MM.1S (cell line): Measurements from ENCODE around the gene MYEF2.

Experiments
- DNase-seq: peaks from one replicate; pipeline ENCODE4 v3.0.0-alpha.2; 2015
- H2AFZ ChIP-seq: fragments of 300-600 bp; sonication (generic); 2 replicates; pipeline ENCODE4 v1.6.0; 2016; ENCODE audit warnings: antibody characterized with exemption, low read length
- H3F3A ChIP-seq: fragments of 300-600 bp; sonication (generic); 2 replicates; pipeline ENCODE4 v1.6.1; 2016; ENCODE audit warnings: mild to moderate bottlenecking, antibody characterized with exemption, low read length, moderate library complexity, mixed read lengths; ENCODE audit not compliant: insufficient read depth
- H3K27ac ChIP-seq: fragments of 300-600 bp; sonication (generic); 2 replicates; pipeline ENCODE4 v1.5.1; 2016; ENCODE audit warnings: mild to moderate bottlenecking, low read length
- H3K27me3 ChIP-seq: fragments of 300-600 bp; sonication (generic); replicated peaks from 2 replicates; pipeline ENCODE4 v1.6.0; 2016; ENCODE audit warnings: low read length; ENCODE audit not compliant: insufficient read depth
- H3K36me3 ChIP-seq: fragments of 300-600 bp; sonication (generic); replicated peaks from 2 replicates; pipeline ENCODE4 v1.6.1; 2016; ENCODE audit warnings: mild to moderate bottlenecking, low read length, mixed read lengths; ENCODE audit not compliant: insufficient read depth
- H3K4me1 ChIP-seq: fragments of 300-600 bp; sonication (generic); 2 replicates; pipeline ENCODE4 v1.6.1; 2016; ENCODE audit warnings: low read length, mixed read lengths
- H3K4me2 ChIP-seq: fragments of 300-600 bp; sonication (generic); 2 replicates; pipeline ENCODE4 v1.6.0; 2016; ENCODE audit warnings: low read depth, low read length
- H3K4me3 ChIP-seq: fragments of 300-600 bp; sonication (generic); 2 replicates; pipeline ENCODE4 v1.5.1; 2016; ENCODE audit warnings: low read length, mixed read lengths
- H3K79me2 ChIP-seq: fragments of 300-600 bp; sonication (generic); 2 replicates; pipeline ENCODE4 v1.6.1; 2016; ENCODE audit warnings: mixed run types, low read length, mixed read lengths
- H3K9ac ChIP-seq: fragments of 300-600 bp; sonication (generic); 2 replicates; pipeline ENCODE4 v1.6.1; 2016; ENCODE audit warnings: low read length, mixed read lengths
- H3K9me2 ChIP-seq: fragments of 300-600 bp; sonication (generic); replicated peaks from 2 replicates; pipeline ENCODE4 v1.6.1; 2016; ENCODE audit warnings: mild to moderate bottlenecking, low read length, mixed read lengths; ENCODE audit not compliant: insufficient read depth
- H3K9me3 ChIP-seq: fragments of 300-600 bp; sonication (generic); replicated peaks from 2 replicates; pipeline ENCODE4 v1.6.1; 2016; ENCODE audit warnings: mild to moderate bottlenecking, low read length, mixed read lengths; ENCODE audit not compliant: insufficient read depth
- H4K20me1 ChIP-seq: fragments of 300-600 bp; sonication (generic); 2 replicates; pipeline ENCODE4 v1.6.1; 2016; ENCODE audit warnings: mild to moderate bottlenecking, low read length, moderate library complexity, mixed read lengths; ENCODE audit not compliant: insufficient read depth
- EZH2 ChIP-seq: fragments of 300-600 bp; sonication (generic); optimal IDR thresholded peaks from 2 replicates; pipeline ENCODE3; 2017; ENCODE audit warnings: low read depth, mild to moderate bottlenecking, antibody characterized with exemption, low read length, mixed read lengths
- EZH2phosphoT487 ChIP-seq: fragments of 300-600 bp; sonication (generic); IDR thresholded peaks from 2 replicates; pipeline ENCODE4 v1.6.1; 2018; ENCODE audit warnings: antibody characterized with exemption, low read length
- TF ChIP-seq, protein P1 (sequence below): fragments of 300-600 bp; sonication (generic); IDR thresholded peaks from 2 replicates; pipeline ENCODE4 v1.5.1; 2016; ENCODE audit warnings: antibody characterized with exemption, low read length, mixed read lengths

Gene MYEF2

DNA sequence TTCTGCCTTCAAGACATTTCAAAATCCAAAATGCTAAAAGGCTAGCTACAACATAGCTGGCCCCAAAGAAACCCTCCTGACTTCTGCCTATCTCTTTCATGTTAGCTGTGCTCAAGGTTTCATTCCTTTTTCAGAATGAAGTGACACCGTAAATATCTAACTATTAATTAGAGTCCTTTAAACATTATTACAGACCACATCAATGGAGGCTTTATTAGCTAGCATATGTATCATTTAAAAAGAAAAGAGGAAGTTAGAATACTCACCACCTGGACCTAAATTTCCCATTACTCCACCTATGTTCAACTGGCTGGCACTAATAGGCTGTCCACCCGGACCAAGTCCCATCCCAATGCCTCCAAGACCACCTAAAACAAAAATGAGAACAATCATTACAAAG lies 24.6 kb downstream of the MYEF2 start:
- Histone ChIP-seq H3K4me2 (no peak overlapping the region), H3F3A (no peaks in the 10 kb centered on the region), H4K20me1 (no peaks in the 10 kb centered on the region), H2AFZ (no peak overlapping the region), H3K9me3 (no peaks in the 10 kb centered on the region), H3K79me2 (no peaks in the 10 kb centered on the region), H3K27me3 (no peaks in the 10 kb centered on the region), H3K4me3 (no peak overlapping the region), H3K4me1 (no peaks in the 10 kb centered on the region), H3K9me2 (no peaks in the 10 kb centered on the region), H3K36me3 (no peaks in the 10 kb centered on the region), H3K9ac (no peak overlapping the region), H3K27ac (no peak overlapping the region)
- TF ChIP-seq, protein P1, sequence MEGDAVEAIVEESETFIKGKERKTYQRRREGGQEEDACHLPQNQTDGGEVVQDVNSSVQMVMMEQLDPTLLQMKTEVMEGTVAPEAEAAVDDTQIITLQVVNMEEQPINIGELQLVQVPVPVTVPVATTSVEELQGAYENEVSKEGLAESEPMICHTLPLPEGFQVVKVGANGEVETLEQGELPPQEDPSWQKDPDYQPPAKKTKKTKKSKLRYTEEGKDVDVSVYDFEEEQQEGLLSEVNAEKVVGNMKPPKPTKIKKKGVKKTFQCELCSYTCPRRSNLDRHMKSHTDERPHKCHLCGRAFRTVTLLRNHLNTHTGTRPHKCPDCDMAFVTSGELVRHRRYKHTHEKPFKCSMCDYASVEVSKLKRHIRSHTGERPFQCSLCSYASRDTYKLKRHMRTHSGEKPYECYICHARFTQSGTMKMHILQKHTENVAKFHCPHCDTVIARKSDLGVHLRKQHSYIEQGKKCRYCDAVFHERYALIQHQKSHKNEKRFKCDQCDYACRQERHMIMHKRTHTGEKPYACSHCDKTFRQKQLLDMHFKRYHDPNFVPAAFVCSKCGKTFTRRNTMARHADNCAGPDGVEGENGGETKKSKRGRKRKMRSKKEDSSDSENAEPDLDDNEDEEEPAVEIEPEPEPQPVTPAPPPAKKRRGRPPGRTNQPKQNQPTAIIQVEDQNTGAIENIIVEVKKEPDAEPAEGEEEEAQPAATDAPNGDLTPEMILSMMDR, result no peak
- TF ChIP-seq EZH2phosphoT487, result no peak
- no peak for TF ChIP-seq EZH2
- DNase-seq, result no peak

DNA sequence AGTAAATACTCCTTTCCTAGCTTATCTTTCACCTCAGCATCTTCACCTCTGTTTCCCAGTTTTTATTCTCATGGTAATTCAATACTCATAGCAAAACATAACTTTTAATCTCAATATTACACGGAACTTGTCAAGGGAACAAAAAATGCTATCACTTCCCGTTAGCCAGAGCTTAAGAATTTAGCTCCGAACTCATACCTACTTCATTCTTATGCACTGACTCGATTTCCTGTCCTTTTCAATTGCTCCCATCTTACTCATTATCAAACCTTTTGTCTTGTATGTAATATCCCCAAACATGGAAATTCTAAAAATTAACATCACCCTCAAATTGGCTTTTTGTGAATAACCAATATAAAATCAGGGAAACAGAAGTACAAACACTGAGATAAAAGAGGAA lies 28.2 kb downstream of the MYEF2 start:
- Histone ChIP-seq H4K20me1 (no peaks in the 10 kb centered on the region), H3K9me3 (no peaks in the 10 kb centered on the region), H3K27me3 (no peaks in the 10 kb centered on the region), H3K27ac (no peak overlapping the region), H3F3A (no peaks in the 10 kb centered on the region), H3K9me2 (no peaks in the 10 kb centered on the region), H3K36me3 (no peaks in the 10 kb centered on the region), H2AFZ (no peak overlapping the region), H3K79me2 (no peaks in the 10 kb centered on the region), H3K9ac (no peak overlapping the region), H3K4me3 (no peak overlapping the region), H3K4me2 (no peak overlapping the region), H3K4me1 (no peaks in the 10 kb centered on the region)
- no peak for DNase-seq
- no peak for TF ChIP-seq EZH2phosphoT487
- TF ChIP-seq, protein P1, result no peak
- TF ChIP-seq EZH2, result no peak

DNA sequence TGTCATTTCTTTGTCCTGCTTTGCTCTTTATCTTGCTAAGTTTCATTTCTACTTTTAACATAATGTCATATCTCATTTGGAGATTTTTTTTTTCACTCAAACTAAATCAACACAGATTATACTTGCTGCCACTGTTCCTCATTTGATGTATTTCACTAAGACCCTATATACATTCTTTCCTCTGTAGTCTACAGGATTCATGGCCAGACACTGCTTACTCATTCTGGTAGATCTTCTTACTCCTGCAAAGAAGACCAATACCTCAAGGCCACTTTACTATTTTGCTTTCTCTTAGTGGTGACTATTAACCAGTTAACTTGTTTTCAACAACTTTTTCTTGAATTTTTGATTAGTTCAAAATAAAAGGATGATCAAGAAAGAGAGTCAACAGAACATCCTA lies 30.7 kb downstream of the MYEF2 start:
- no peaks in the 10 kb centered on the region for H3K27me3 ChIP-seq
- no peaks in the 10 kb centered on the region for H3K4me1 ChIP-seq
- no peak overlapping the region for H3K4me3 ChIP-seq
- no peak overlapping the region for H2AFZ ChIP-seq
- no peak overlapping the region for H3K4me2 ChIP-seq
- H3K27ac ChIP-seq, result no peak overlapping the region
- TF ChIP-seq EZH2phosphoT487, result no peak
- no peak for TF ChIP-seq EZH2
- TF ChIP-seq, protein P1, result no peak
- H3K9me3 ChIP-seq, result no peaks in the 10 kb centered on the region
- H3K79me2 ChIP-seq, result no peaks in the 10 kb centered on the region
- no peaks in the 10 kb centered on the region for H3K36me3 ChIP-seq
- DNase-seq, result no peak
- no peaks in the 10 kb centered on the region for H3F3A ChIP-seq
- no peaks in the 10 kb centered on the region for H3K9me2 ChIP-seq
- no peaks in the 10 kb centered on the region for H4K20me1 ChIP-seq
- no peak overlapping the region for H3K9ac ChIP-seq
